Left lung (tissue), 10 donors: ENCODE data around the gene SH3GL1. TPM values are rescaled to one million over a fixed set of nuclear protein-coding genes. Genes with fewer than 3 reads are reported as not detected.

Source experiments
- ATAC-seq: fragments of 200-7000 bp; cut with Tn5 transposase; one replicate; pipeline ENCODE4 v1.9.1; 2020; ENCODE audit warnings: moderate library complexity
- DNase-seq, 4 donors: peaks; one replicate each; pipeline ENCODE4 v3.0.0-alpha.2; 2013 to 2020
- H3K27ac ChIP-seq, 2 donors: fragments of 200-600 bp; sonication (generic) in 1 of 2; one replicate each; pipeline versions ENCODE4 v1.5.0 to v1.8.0; 2020 to 2021
- H3K27me3 ChIP-seq, 2 donors: fragments of 200-600 bp; sonication (generic) in 1 of 2; one replicate each; pipeline versions ENCODE4 v1.5.0 to v1.8.0; 2020 to 2021
- H3K36me3 ChIP-seq, 2 donors: fragments of 200-600 bp; sonication (generic) in 1 of 2; one replicate each; pipeline versions ENCODE4 v1.5.0 to v1.8.0; 2020 to 2021
- H3K4me1 ChIP-seq, 2 donors: fragments of 200-600 bp; one replicate each; pipeline ENCODE4 v1.8.0; 2021
- H3K4me3 ChIP-seq, 2 donors: fragments of 200-600 bp; sonication (generic) in 1 of 2; one replicate each; pipeline versions ENCODE4 v1.5.0 to v1.8.0; 2020 to 2021; ENCODE audit warnings: mild to moderate bottlenecking in 1 of 2
- H3K9me3 ChIP-seq, 2 donors: fragments of 200-600 bp; sonication (generic) in 1 of 2; one replicate each; pipeline versions ENCODE4 v1.5.0 to v1.8.0; 2020 to 2021
- intact Hi-C, 2 donors: fragments of 100-400 bp; cut with DNase I; formaldehyde crosslinking; loops; one replicate each; pipeline versions ENCODE4 v1.11.2 to v1.14.2; 2022
- polyA plus RNA-seq, 6 donors: library from polyadenylated mRNA; unstranded; fragments of 120-200 nt; gene quantifications; one replicate each; pipeline ENCODE4 v1.2.1, GENCODE V29; 2013; ENCODE audit not compliant: insufficient read length in 6 of 6
- total RNA-seq, 2 donors: library from RNA; stranded (reverse); fragmentation: NEBNext Ultra II Directional; extraction: Animal tissue kit (Norgen Biotek cat#: 25700); gene quantifications; one replicate each; pipeline ENCODE4 v1.2.1, GENCODE V29; 2021
- TF ChIP-seq, protein P1 (sequence below), 2 donors: fragments of 200-600 bp; sonication (generic) in 1 of 2; IDR thresholded peaks; one replicate each; pipeline versions ENCODE4 v1.5.0 to v1.8.0; 2021; ENCODE audit warnings: antibody characterized with exemption in 2 of 2
- donor health status: DM: no; HTN: yes; CAD: no.
- donor health status: DM: no; HTN: no; CAD: no.

The SH3GL1 gene
- total and polyA plus RNA-seq, 8 donors = 64.6 to 119 (median 84.4) TPM

DNA sequence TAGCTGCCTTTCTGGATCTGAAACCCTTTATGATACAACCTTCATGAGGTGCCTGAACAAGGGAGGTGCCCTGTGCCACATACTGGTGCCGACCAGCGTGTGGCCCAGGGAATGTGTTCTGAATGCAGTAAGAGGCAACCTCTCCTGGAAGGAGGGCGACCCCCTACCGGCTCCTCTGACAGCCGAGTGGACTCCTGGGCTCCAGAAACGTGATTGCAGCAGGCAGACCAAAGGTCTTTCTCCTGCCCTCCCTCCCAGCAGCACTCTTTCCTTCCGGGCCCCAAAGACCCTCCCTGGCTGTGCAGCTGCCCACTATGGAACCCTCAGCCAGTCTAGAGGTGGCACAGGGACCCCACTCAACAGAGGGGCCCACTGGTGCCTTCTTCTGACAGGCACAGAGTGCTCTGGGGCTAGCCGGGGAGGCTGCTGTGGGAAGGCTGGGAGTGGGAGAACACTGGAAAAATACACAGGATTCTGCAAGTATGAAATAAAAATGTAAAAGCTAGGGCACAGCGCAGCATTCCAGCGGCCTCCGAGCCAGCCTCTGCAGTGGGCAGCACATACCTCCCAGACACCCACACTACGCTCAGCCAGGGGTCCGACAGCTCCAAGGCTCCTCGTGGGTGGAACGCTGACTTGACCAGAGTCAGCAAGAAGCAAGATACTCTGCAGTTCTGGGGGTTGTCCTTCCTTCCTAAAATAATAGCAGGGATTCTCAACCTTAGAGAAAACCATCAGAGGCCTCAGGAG is 14.9 kb downstream of the SH3GL1 start:
- H3K4me3 ChIP-seq = no peak overlapping the region
- no peak for ATAC-seq

DNA sequence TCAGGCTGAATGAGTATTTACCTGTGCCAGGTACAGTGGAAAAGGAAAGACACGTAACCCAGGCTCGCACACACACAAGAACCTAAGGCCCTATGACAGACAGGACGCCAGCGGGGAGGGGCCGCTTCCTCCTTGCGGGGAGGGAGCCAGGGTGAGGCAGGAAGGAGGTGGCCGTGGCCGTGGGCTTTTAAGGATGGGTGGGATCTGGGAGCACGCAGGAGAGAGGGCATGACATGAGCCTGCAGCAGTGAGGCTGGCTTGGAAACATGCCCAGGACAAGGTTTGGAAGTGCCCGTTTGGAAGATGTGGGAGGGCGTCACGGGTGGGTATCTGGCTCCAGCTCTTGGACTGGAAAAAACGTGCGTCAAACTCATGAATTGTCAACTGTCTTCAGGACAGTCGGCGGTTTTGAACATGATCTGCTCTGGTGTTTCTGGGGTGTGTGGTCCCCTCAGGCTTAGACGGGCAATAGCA is 20.1 kb downstream of the SH3GL1 start:
- H3K9me3 ChIP-seq = no peaks in the 10 kb centered on the region
- TF ChIP-seq, protein P1, sequence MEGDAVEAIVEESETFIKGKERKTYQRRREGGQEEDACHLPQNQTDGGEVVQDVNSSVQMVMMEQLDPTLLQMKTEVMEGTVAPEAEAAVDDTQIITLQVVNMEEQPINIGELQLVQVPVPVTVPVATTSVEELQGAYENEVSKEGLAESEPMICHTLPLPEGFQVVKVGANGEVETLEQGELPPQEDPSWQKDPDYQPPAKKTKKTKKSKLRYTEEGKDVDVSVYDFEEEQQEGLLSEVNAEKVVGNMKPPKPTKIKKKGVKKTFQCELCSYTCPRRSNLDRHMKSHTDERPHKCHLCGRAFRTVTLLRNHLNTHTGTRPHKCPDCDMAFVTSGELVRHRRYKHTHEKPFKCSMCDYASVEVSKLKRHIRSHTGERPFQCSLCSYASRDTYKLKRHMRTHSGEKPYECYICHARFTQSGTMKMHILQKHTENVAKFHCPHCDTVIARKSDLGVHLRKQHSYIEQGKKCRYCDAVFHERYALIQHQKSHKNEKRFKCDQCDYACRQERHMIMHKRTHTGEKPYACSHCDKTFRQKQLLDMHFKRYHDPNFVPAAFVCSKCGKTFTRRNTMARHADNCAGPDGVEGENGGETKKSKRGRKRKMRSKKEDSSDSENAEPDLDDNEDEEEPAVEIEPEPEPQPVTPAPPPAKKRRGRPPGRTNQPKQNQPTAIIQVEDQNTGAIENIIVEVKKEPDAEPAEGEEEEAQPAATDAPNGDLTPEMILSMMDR (IDR thresholded peaks at IDR 0.05) = no peak
- H3K27ac ChIP-seq = peak overlapping the region; percentile 49 to 83
- peaks cover 29 to 67% of the 10 kb centered on the region in 2 donors for H3K4me1 ChIP-seq
- DNase-seq = peak in 2 of 4 donors; percentile 65 to 93
- ATAC-seq = peak; percentile 7
- H3K4me3 ChIP-seq = no peak overlapping the region
- H3K27me3 ChIP-seq = no peaks in the 10 kb centered on the region
- peaks cover 0 to 22% of the 10 kb centered on the region in 2 donors for H3K36me3 ChIP-seq
- intact Hi-C loops = no loop called here

More for the DNA sequence above, 14.9 kb downstream of the SH3GL1 start:
- no peak for DNase-seq
- Histone ChIP-seq H3K27ac (no peak overlapping the region), H3K36me3 (peaks cover 0 to 57% of the 10 kb centered on the region in 2 donors), H3K4me1 (peaks cover 28 to 48% of the 10 kb centered on the region in 2 donors), H3K9me3 (no peaks in the 10 kb centered on the region), H3K27me3 (no peaks in the 10 kb centered on the region)
- intact Hi-C loops = no loop called here
- TF ChIP-seq, protein P1 (IDR thresholded peaks at IDR 0.05) = no peak

DNA sequence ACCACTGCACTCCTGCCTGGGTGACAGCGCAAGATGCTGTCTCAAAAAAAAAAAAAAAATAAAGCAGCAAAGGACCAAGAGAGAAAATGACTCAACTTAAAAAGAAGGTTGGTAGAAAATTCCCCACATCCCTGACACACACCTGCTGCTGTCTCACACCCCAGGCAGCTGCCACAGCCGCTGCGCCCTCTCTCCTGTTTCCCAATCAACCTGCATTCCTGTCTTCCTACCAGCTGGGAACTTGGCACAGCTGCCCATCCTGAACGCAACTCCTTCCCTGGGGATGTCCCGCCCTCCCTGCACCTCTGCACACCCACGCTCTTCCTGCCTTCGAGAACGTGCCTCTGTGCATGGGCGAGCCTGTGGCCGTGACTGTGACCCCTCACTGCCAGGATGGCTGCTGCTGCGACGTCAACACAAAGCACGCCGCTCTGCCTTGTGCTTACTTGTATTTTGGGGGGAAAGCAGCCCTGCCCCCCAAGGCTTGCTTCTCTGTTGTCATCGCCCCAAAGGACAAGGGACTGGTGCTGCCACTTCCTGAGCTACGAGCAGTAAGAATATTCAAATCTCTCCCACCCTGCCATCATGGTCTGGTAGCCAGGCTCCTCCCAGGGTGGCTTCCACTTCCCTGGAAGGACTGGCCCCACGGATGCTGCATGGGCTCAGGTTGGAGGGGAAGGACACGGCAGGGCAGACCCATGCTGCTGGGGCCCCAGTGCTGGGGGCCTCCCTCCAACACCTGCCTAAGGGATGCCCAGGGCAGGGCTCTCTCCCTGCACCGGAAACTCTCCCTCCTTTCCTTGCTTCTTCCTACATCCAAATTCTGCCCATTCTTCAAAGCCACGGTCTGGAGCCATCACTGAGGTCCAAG is 20.7 kb downstream of the SH3GL1 start:
- peak; percentile 63 for ATAC-seq
- intact Hi-C loops = no loop called here
- peaks cover 0 to 16% of the 10 kb centered on the region in 2 donors for H3K36me3 ChIP-seq
- no peaks in the 10 kb centered on the region for H3K9me3 ChIP-seq
- peak in 2 of 4 donors; percentile 74 to 86 for DNase-seq
- H3K27ac ChIP-seq = peak overlapping the region; percentile 49 to 83
- peaks cover 35 to 67% of the 10 kb centered on the region in 2 donors for H3K4me1 ChIP-seq
- H3K27me3 ChIP-seq = no peaks in the 10 kb centered on the region
- TF ChIP-seq, protein P1 (IDR thresholded peaks at IDR 0.05) = no peak
- no peak overlapping the region for H3K4me3 ChIP-seq

DNA sequence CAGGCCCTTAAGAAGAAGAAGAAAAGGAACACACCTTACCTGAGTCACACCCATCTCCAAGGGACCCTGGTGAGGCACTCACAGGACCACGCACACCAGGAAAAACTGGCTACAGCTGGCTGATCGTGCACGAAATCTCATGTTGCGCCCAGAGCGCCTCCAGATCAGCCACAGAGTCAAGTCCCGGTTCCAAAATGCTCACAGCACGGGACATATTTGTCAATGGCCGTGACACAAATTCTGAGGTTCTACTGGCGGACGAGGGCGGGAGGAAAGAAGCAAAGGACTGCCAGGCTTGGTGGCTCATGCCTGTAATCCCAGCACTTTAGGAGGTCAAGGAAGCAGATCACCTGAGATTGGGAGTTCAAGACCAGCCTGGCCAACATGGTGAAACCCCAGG is 21.5 kb downstream of the SH3GL1 start:
- Histone ChIP-seq H3K9me3 (no peaks in the 10 kb centered on the region), H3K27ac (peak overlapping the region; percentile 48 to 83), H3K4me1 (peaks cover 43 to 74% of the 10 kb centered on the region in 2 donors), H3K4me3 (no peak overlapping the region), H3K27me3 (no peaks in the 10 kb centered on the region), H3K36me3 (peaks cover 0 to 8% of the 10 kb centered on the region in 2 donors)
- intact Hi-C loops = no loop called here
- ATAC-seq (no peak), DNase-seq (peak in 1 of 4 donors; percentile 44)
- TF ChIP-seq, protein P1 (IDR thresholded peaks at IDR 0.05) = no peak
